ENCODE measurements around the gene VAV2.

DNA sequence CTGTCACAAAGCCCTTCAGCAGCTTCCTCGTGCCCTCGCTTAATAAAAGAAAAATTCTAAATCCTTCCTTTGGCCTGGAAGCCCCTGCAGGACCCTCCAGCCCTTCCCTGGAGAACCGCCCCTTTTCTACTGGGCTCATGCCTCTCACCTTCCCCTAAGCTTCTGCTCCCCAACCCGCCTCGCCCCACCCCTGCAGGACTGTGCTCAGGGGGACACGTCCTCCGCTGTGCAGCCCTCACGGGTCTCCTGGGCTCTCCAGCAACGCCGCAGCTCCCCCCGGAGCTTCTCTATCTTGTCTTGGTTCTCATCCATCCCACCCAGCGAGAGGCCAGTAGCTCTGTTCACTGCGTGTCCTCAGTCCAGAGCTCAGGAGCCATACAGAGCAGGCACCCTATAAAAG lies 188.4 kb downstream of the VAV2 start:
- TF ChIP-seq, protein P1, sequence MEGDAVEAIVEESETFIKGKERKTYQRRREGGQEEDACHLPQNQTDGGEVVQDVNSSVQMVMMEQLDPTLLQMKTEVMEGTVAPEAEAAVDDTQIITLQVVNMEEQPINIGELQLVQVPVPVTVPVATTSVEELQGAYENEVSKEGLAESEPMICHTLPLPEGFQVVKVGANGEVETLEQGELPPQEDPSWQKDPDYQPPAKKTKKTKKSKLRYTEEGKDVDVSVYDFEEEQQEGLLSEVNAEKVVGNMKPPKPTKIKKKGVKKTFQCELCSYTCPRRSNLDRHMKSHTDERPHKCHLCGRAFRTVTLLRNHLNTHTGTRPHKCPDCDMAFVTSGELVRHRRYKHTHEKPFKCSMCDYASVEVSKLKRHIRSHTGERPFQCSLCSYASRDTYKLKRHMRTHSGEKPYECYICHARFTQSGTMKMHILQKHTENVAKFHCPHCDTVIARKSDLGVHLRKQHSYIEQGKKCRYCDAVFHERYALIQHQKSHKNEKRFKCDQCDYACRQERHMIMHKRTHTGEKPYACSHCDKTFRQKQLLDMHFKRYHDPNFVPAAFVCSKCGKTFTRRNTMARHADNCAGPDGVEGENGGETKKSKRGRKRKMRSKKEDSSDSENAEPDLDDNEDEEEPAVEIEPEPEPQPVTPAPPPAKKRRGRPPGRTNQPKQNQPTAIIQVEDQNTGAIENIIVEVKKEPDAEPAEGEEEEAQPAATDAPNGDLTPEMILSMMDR (conservative IDR thresholded peaks at IDR 0.05; ENCODE audit: low read depth in 2 of 2): no peak
- TF ChIP-seq, protein P2, sequence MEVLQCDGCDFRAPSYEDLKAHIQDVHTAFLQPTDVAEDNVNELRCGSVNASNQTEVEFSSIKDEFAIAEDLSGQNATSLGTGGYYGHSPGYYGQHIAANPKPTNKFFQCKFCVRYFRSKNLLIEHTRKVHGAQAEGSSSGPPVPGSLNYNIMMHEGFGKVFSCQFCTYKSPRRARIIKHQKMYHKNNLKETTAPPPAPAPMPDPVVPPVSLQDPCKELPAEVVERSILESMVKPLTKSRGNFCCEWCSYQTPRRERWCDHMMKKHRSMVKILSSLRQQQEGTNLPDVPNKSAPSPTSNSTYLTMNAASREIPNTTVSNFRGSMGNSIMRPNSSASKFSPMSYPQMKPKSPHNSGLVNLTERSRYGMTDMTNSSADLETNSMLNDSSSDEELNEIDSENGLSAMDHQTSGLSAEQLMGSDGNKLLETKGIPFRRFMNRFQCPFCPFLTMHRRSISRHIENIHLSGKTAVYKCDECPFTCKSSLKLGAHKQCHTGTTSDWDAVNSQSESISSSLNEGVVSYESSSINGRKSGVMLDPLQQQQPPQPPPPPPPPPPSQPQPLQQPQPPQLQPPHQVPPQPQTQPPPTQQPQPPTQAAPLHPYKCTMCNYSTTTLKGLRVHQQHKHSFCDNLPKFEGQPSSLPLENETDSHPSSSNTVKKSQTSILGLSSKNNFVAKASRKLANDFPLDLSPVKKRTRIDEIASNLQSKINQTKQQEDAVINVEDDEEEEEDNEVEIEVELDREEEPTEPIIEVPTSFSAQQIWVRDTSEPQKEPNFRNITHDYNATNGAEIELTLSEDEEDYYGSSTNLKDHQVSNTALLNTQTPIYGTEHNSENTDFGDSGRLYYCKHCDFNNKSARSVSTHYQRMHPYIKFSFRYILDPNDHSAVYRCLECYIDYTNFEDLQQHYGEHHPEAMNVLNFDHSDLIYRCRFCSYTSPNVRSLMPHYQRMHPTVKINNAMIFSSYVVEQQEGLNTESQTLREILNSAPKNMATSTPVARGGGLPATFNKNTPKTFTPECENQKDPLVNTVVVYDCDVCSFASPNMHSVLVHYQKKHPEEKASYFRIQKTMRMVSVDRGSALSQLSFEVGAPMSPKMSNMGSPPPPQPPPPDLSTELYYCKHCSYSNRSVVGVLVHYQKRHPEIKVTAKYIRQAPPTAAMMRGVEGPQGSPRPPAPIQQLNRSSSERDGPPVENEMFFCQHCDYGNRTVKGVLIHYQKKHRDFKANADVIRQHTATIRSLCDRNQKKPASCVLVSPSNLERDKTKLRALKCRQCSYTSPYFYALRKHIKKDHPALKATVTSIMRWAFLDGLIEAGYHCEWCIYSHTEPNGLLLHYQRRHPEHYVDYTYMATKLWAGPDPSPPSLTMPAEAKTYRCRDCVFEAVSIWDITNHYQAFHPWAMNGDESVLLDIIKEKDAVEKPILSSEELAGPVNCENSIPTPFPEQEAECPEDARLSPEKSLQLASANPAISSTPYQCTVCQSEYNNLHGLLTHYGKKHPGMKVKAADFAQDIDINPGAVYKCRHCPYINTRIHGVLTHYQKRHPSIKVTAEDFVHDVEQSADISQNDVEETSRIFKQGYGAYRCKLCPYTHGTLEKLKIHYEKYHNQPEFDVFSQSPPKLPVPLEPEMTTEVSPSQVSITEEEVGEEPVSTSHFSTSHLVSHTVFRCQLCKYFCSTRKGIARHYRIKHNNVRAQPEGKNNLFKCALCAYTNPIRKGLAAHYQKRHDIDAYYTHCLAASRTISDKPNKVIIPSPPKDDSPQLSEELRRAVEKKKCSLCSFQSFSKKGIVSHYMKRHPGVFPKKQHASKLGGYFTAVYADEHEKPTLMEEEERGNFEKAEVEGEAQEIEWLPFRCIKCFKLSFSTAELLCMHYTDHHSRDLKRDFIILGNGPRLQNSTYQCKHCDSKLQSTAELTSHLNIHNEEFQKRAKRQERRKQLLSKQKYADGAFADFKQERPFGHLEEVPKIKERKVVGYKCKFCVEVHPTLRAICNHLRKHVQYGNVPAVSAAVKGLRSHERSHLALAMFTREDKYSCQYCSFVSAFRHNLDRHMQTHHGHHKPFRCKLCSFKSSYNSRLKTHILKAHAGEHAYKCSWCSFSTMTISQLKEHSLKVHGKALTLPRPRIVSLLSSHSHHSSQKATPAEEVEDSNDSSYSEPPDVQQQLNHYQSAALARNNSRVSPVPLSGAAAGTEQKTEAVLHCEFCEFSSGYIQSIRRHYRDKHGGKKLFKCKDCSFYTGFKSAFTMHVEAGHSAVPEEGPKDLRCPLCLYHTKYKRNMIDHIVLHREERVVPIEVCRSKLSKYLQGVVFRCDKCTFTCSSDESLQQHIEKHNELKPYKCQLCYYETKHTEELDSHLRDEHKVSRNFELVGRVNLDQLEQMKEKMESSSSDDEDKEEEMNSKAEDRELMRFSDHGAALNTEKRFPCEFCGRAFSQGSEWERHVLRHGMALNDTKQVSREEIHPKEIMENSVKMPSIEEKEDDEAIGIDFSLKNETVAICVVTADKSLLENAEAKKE (CRISPR knock-in tag; IDR thresholded peaks at IDR 0.05): no peak
- TF ChIP-seq EZH2phosphoT487 (IDR thresholded peaks at IDR 0.05; ENCODE audit: unreplicated experiment) (no peak), ZNF114 (CRISPR knock-in tag; IDR thresholded peaks at IDR 0.05) (no peak), EZH2 (IDR thresholded peaks at IDR 0.05; ENCODE audit: low read depth, unreplicated experiment) (no peak), POLR2AphosphoS5 (IDR thresholded peaks at IDR 0.05; ENCODE audit: low read depth) (no peak), JUNB (IDR thresholded peaks at IDR 0.05; ENCODE audit: unreplicated experiment) (no peak), NANOG (IDR thresholded peaks at IDR 0.05; ENCODE audit: borderline replicate concordance) (no peak), ZNF331 (CRISPR knock-in tag; IDR thresholded peaks at IDR 0.05; ENCODE audit: low read depth) (no peak)
- TF ChIP-seq, protein P3, sequence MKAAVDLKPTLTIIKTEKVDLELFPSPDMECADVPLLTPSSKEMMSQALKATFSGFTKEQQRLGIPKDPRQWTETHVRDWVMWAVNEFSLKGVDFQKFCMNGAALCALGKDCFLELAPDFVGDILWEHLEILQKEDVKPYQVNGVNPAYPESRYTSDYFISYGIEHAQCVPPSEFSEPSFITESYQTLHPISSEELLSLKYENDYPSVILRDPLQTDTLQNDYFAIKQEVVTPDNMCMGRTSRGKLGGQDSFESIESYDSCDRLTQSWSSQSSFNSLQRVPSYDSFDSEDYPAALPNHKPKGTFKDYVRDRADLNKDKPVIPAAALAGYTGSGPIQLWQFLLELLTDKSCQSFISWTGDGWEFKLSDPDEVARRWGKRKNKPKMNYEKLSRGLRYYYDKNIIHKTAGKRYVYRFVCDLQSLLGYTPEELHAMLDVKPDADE (IDR thresholded peaks at IDR 0.05): no peak
- TF ChIP-seq, protein P4, sequence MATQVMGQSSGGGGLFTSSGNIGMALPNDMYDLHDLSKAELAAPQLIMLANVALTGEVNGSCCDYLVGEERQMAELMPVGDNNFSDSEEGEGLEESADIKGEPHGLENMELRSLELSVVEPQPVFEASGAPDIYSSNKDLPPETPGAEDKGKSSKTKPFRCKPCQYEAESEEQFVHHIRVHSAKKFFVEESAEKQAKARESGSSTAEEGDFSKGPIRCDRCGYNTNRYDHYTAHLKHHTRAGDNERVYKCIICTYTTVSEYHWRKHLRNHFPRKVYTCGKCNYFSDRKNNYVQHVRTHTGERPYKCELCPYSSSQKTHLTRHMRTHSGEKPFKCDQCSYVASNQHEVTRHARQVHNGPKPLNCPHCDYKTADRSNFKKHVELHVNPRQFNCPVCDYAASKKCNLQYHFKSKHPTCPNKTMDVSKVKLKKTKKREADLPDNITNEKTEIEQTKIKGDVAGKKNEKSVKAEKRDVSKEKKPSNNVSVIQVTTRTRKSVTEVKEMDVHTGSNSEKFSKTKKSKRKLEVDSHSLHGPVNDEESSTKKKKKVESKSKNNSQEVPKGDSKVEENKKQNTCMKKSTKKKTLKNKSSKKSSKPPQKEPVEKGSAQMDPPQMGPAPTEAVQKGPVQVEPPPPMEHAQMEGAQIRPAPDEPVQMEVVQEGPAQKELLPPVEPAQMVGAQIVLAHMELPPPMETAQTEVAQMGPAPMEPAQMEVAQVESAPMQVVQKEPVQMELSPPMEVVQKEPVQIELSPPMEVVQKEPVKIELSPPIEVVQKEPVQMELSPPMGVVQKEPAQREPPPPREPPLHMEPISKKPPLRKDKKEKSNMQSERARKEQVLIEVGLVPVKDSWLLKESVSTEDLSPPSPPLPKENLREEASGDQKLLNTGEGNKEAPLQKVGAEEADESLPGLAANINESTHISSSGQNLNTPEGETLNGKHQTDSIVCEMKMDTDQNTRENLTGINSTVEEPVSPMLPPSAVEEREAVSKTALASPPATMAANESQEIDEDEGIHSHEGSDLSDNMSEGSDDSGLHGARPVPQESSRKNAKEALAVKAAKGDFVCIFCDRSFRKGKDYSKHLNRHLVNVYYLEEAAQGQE (IDR thresholded peaks at IDR 0.05; ENCODE audit: unreplicated experiment): no peak

Data from GM23338 (cell line).